Endothelial cell of umbilical vein (primary cell): ENCODE data around the gene AKNA. TPM values are rescaled to one million over a fixed set of nuclear protein-coding genes. Genes with fewer than 3 reads are reported as not detected.

Experiments
- BruUV-seq: library from RNA; stranded (reverse); fragments of 400-500 nt; replicated peaks from 2 replicates; lab custom pipeline; 2021; lab: Mats Ljungman, UMichigan
- CTCF ChIA-PET: fragments of 300-600, 350-600 bp; sonication (Branson Sonifier 250); formaldehyde crosslinking; loops from one replicate; lab custom pipeline; 2021; ENCODE audit warnings: antibody characterized with exemption, inconsistent platforms; lab: Charles Lee
- POLR2A ChIA-PET: fragments of 300-600, 350-600 bp; sonication (Branson Sonifier 250); formaldehyde crosslinking; loops from one replicate; lab custom pipeline; 2021; ENCODE audit warnings: antibody characterized with exemption, inconsistent platforms; lab: Charles Lee
- DNase-seq: peaks from one replicate; pipeline ENCODE4 v3.0.0-alpha.2; 2011; ENCODE audit warnings: low read depth, low spot score
- FAIRE-seq: peaks from 2 replicates; lab custom pipeline; 2011; peaks lifted over from hg19 to GRCh38; lab: Jason Lieb, UNC
- H2AFZ ChIP-seq: 2 replicates; pipeline ENCODE4 v1.6.0; 2012; ENCODE audit warnings: low read depth, low read length, control low read depth, inconsistent platforms
- H3K27ac ChIP-seq: 2 replicates; pipeline ENCODE4 v1.5.1; 2011; ENCODE audit warnings: low read depth, mild to moderate bottlenecking, control low read depth, low read length, moderate library complexity; ENCODE audit not compliant: insufficient read depth
- H3K27me3 ChIP-seq, 2 experiments: 2 replicates each; pipeline versions ENCODE4 v1.6.0 to v1.6.1; 2011; ENCODE audit warnings: low read length in 2 of 2, mixed read lengths in 1 of 2; ENCODE audit not compliant: control insufficient read depth in 2 of 2, insufficient read depth in 2 of 2
- H3K36me3 ChIP-seq, 2 experiments: 2 replicates in 1 of 2; 3 replicates in 1 of 2; pipeline ENCODE4 v1.5.1; 2011; ENCODE audit warnings: low read length in 2 of 2, mild to moderate bottlenecking in 1 of 2, moderate library complexity in 1 of 2; ENCODE audit not compliant: control insufficient read depth in 2 of 2, insufficient read depth in 2 of 2; ENCODE audit errors: extremely low read depth in 1 of 2
- H3K4me1 ChIP-seq: 3 replicates; pipeline ENCODE4 v1.5.1; 2011; ENCODE audit warnings: mild to moderate bottlenecking, low read length; ENCODE audit not compliant: control insufficient read depth, insufficient read depth; ENCODE audit errors: extremely low read depth
- H3K4me2 ChIP-seq: 2 replicates; pipeline ENCODE4 v1.6.1; 2011; ENCODE audit warnings: low read length, control low read depth, mixed read lengths; ENCODE audit not compliant: insufficient read depth
- H3K4me3 ChIP-seq, 3 experiments: fragments of 200-600 bp in 1 of 3; sonication (generic), shearing (Covaris generic) in 1 of 3; replicated peaks in 1 of 3; 2 replicates each; pipeline ENCODE4 v1.5.1; 2011 to 2016; ENCODE audit warnings: control low read depth in 3 of 3, low read length in 3 of 3, mild to moderate bottlenecking in 2 of 3, inconsistent platforms in 1 of 3, low read depth in 1 of 3, moderate library complexity in 1 of 3; ENCODE audit not compliant: insufficient read depth in 1 of 3
- H3K79me2 ChIP-seq: 2 replicates; pipeline ENCODE4 v1.6.0; 2012; ENCODE audit warnings: low read length, inconsistent platforms; ENCODE audit not compliant: control insufficient read depth, insufficient read depth
- H3K9ac ChIP-seq: replicated peaks from 2 replicates; pipeline ENCODE3; 2011; ENCODE audit warnings: low read length, control low read depth; ENCODE audit not compliant: insufficient read depth; ENCODE audit errors: extremely low read depth
- H3K9me1 ChIP-seq: replicated peaks from 3 replicates; pipeline ENCODE4 v1.6.0; 2011; ENCODE audit warnings: mild to moderate bottlenecking, low read length; ENCODE audit not compliant: control insufficient read depth, insufficient read depth; ENCODE audit errors: extremely low read depth
- H3K9me3 ChIP-seq: replicated peaks from 2 replicates; pipeline ENCODE4 v1.5.1; 2012; ENCODE audit warnings: low read length, inconsistent platforms; ENCODE audit not compliant: control insufficient read depth, insufficient read depth
- H4K20me1 ChIP-seq: replicated peaks from 2 replicates; pipeline ENCODE3; 2011; ENCODE audit warnings: mild to moderate bottlenecking, low read length; ENCODE audit not compliant: control insufficient read depth, insufficient read depth; ENCODE audit errors: extremely low read depth
- EZH2 ChIP-seq: IDR thresholded peaks from 2 replicates; pipeline ENCODE4 v1.6.1; 2012; ENCODE audit warnings: borderline replicate concordance, low read depth, mild to moderate bottlenecking, moderate library complexity, low read length, inconsistent platforms; ENCODE audit not compliant: severe bottlenecking
- FOS ChIP-seq: IDR thresholded peaks from 2 replicates; pipeline ENCODE4 v1.6.1; 2011; ENCODE audit warnings: mild to moderate bottlenecking, low read length, moderate library complexity, borderline replicate concordance; ENCODE audit not compliant: insufficient read depth
- GATA2 ChIP-seq: IDR thresholded peaks from 2 replicates; pipeline ENCODE4 v1.7.0; 2011; ENCODE audit warnings: low read depth, mild to moderate bottlenecking, moderate library complexity, mixed read lengths, low read length; ENCODE audit not compliant: insufficient read length, insufficient read depth
- JUN ChIP-seq: IDR thresholded peaks from 2 replicates; pipeline ENCODE4 v1.6.1; 2011; ENCODE audit warnings: borderline replicate concordance, low read depth; ENCODE audit not compliant: insufficient read length, insufficient read depth
- MYC ChIP-seq: IDR thresholded peaks from one replicate; pipeline ENCODE4 v1.6.1; 2011; ENCODE audit warnings: mild to moderate bottlenecking, low read depth, low read length
- POLR2A ChIP-seq: IDR thresholded peaks from 2 replicates; pipeline ENCODE4 v1.6.1; 2012; ENCODE audit warnings: low read depth, mild to moderate bottlenecking, control low read depth, low read length
- POLR2AphosphoS5 ChIP-seq: IDR thresholded peaks from 2 replicates; pipeline ENCODE4 v1.6.1; 2012; ENCODE audit warnings: low read depth, mild to moderate bottlenecking, control low read depth, low read length, moderate library complexity; ENCODE audit not compliant: insufficient read depth
- dilution Hi-C: fragments of 300-500 bp; cut with MboI; formaldehyde crosslinking; loops from one replicate; pipeline ENCODE4 v1.15.0; 2019; ENCODE audit warnings: low sequenced_read_pairs; ENCODE audit not compliant: extremely low pct_ligation_motif_present
- intact Hi-C: fragments of 100-400 bp; cut with micrococcal nuclease; formaldehyde crosslinking; loops from one replicate; pipeline ENCODE4 v1.10.0; 2022
- polyA plus RNA-seq, 4 experiments: library from polyadenylated mRNA; depleted of rRNA in 3 of 4; stranded (reverse) in 3 of 4; unstranded in 1 of 4; fragments of >200 nt; gene quantifications; 2 replicates each; pipeline versions ENCODE4 v1.2.1 to v1.2.3, GENCODE V29; 2011 to 2012; ENCODE audit warnings: missing spikeins in 1 of 4
- total RNA-seq: library from RNA; stranded (reverse); gene quantifications from 2 replicates; pipeline ENCODE4 v1.2.3, GENCODE V29; 2021
- TF ChIP-seq, protein P1 (sequence below), 2 donors: IDR thresholded peaks; 1 replicate in 1 of 2; 2 replicates in 1 of 2; pipeline ENCODE4 v1.5.1; 2011; ENCODE audit warnings: low read length in 2 of 2, mild to moderate bottlenecking in 2 of 2, moderate library complexity in 2 of 2, control low read depth in 1 of 2, inconsistent platforms in 1 of 2, low read depth in 1 of 2; ENCODE audit not compliant: insufficient read depth in 1 of 2; ENCODE audit errors: extremely low read depth in 1 of 2
- TF ChIP-seq, protein P2 (sequence below): IDR thresholded peaks from 2 replicates; pipeline ENCODE4 v1.6.1; 2011; ENCODE audit not compliant: insufficient read depth, insufficient read length

Gene AKNA
- total and polyA plus RNA-seq, 2 donors (not counting 3 experiments of a cell fraction or from before 2014, with no cell fraction given) = 11.3 to 22.4 TPM

- DNase-seq (no peak), FAIRE-seq (no peak)
- Histone ChIP-seq H2AFZ (no peak overlapping the region), H3K27me3 (peaks cover 0 to 4% of the 10 kb centered on the region in 2 experiments), H3K79me2 (no peaks in the 10 kb centered on the region), H3K4me2 (no peak overlapping the region), H3K36me3 (no peaks in the 10 kb centered on the region), H3K9ac (no peak overlapping the region), H3K4me1 (no peaks in the 10 kb centered on the region), H3K27ac (no peak overlapping the region), H3K9me1 (no peaks in the 10 kb centered on the region), H4K20me1 (no peaks in the 10 kb centered on the region), H3K4me3 (no peak overlapping the region), H3K9me3 (no peaks in the 10 kb centered on the region)
- no peak for TF ChIP-seq MYC
- TF ChIP-seq GATA2 = no peak
- TF ChIP-seq, protein P1, sequence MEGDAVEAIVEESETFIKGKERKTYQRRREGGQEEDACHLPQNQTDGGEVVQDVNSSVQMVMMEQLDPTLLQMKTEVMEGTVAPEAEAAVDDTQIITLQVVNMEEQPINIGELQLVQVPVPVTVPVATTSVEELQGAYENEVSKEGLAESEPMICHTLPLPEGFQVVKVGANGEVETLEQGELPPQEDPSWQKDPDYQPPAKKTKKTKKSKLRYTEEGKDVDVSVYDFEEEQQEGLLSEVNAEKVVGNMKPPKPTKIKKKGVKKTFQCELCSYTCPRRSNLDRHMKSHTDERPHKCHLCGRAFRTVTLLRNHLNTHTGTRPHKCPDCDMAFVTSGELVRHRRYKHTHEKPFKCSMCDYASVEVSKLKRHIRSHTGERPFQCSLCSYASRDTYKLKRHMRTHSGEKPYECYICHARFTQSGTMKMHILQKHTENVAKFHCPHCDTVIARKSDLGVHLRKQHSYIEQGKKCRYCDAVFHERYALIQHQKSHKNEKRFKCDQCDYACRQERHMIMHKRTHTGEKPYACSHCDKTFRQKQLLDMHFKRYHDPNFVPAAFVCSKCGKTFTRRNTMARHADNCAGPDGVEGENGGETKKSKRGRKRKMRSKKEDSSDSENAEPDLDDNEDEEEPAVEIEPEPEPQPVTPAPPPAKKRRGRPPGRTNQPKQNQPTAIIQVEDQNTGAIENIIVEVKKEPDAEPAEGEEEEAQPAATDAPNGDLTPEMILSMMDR (IDR thresholded peaks at IDR 0.05; ENCODE audit: extremely low read depth in 1 of 2, insufficient read depth in 1 of 2, low read depth in 1 of 2, low read length in 2 of 2) = no peak
- no peak for TF ChIP-seq JUN
- no peak for TF ChIP-seq POLR2AphosphoS5
- TF ChIP-seq FOS = no peak
- TF ChIP-seq, protein P2, sequence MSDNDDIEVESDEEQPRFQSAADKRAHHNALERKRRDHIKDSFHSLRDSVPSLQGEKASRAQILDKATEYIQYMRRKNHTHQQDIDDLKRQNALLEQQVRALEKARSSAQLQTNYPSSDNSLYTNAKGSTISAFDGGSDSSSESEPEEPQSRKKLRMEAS = no peak
- TF ChIP-seq POLR2A = no peak
- no peak for TF ChIP-seq EZH2
- intact Hi-C loops = no loop called here
- ChIA-PET CTCF (interaction anchor here (1.1 kb wide), 1 partner anchor 20 kb away, joined by 5 read pairs; no protein-coding TSS in a partner anchor), POLR2A (no interaction called here)
- no TSS peak for BruUV-seq
- dilution Hi-C loops = no loop called here
Measured at GRCh38 chr9:114426046-114426948, 38.5 kb upstream of the AKNA start.
